Hematopoietic multipotent progenitor cell (in vitro differentiated cells): ENCODE results near the gene CYP26A1. TPM values are rescaled to one million over a fixed set of nuclear protein-coding genes. Genes with fewer than 3 reads are reported as not detected.

Experiments
- DNase-seq, 3 donors: peaks; one replicate each; pipeline ENCODE4 v3.0.0-alpha.2; 2011 to 2015; ENCODE audit warnings: low read depth in 2 of 3, low spot score in 2 of 3
- total RNA-seq: library from RNA; depleted of rRNA; stranded (reverse); fragments of >200 nt; gene quantifications from one replicate; pipeline ENCODE4 v1.2.3, GENCODE V29; 2012

The CYP26A1 gene
- total RNA-seq, 1 donor: not detected

DNA sequence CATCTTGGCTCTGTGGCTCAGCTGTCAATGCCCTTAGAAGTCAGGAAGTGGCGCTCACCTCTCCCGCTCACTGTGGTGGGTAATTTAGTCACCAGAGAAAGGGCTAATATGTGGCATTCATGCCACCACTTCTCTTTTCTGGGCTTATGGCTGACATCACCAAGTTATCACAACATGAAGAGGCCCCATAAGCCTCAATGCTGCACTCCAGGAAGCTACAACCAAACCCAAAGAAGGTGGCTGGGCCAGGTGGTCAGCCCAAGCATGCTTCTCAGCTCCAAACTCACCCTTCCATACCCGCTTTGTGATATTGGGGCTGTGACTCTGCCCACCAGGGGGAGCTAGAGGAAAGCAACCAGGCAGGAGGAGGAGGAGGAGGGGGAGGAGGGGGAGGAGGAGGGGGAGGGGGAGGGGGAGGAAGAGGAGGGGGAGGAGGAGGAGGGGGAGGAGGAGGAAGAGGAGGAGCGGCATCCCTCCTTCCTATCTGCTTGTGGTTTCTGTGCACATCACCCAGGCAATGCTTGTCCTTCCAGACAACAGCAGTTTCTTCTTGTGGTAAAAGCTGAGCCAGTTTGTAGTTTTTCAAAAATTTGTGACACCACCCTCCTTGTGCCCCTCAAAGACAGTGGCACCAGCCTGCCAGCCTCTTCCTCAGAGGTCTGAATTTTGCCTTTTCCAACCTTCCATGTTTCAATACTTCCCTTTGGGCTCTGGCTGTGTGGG lies 42.1 kb downstream of the CYP26A1 start:
- peak; percentile 48 to 85 (median 83) for DNase-seq

DNA sequence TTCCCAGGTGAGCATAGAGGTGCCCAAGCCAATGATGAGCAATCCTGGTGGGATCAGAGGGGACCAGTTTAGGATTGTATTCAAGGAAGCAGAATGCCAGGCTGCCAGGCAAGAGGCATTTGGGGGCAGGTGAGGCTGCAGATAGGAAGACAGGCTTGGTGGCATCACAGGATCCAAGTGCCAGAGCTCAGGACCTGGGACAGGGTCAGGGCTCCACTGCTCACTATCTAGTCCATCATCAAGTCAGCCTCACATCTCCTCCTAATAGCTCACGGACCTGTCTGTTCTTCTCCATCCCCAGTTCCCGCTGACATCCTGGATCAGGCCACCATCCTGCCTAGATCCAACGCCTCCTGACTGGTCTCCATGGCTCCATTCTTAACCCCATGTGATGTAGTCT lies 47.6 kb downstream of the CYP26A1 start:
- DNase-seq: no peak

DNA sequence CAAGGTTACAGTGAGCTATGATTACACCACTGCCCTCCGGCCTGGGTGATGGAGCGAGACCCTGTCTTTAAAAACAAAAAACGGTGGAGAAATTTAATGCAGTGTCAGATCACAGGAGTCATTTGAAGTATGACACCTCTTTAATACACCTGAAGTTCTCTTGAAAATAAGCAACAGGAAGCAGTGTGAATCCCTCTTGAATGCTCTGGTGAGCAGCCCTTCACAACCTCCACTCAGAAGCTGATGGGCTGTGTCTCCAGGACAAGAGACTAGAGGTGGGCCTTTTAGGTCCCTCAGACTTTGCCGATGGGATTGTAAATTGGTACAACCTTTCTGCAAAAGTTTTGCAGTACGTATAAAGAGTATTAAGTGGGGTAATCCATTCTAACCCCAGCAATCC lies 50.1 kb downstream of the CYP26A1 start:
- no peak for DNase-seq

DNA sequence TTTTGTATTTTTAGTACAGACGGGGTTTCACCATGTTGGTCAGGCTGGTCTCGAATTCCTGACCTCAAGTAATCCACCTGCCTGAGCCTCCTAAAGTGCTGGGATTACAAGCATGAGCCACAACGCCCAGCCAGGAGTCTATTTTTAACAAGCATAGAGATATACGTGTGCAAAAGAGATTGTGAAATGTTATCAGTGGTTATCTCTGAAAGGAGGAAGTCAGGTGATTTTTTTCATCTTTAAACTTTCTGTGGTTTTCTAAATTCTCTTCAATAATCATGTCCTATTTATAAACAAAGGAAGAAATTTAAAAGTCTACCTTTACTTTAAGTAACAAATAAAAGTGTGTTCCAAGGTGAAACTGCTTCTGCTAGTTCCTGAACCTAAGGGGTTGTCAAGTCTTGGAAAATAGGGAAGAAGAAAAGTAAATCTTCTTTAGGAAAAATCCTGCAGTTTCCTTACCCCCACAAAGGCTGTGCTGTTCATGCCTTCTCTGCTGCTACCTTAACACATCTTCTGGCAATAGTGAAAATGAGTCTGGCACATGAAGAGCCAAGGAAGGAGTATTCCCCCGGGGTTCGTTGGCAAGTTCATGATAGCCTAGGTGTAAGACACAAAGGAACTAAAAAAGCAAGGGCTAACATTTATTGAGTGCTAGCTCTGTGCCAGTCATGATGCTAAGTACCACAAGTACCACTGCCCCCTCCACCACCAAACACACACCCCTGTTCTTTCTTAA lies 51.1 kb downstream of the CYP26A1 start:
- DNase-seq: no peak

DNA sequence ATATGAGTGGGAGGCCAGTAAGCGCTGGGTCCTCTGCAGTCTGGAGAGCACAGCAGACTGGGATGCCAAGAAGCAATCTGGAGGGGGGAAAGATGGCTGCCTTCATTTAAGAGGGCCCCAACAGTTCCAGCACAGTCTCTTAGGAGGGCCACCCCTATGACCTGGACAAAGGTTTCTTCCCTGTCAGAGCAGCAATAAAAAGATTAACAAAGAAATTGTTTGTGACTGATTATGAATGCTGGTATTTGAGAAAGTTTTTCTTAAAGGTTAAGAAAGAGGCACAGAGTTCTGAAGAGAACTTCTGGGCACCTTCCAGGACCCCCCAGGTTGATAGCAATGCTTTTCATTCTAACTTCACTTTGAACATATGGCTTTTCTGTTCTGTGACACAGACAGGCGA lies 52.3 kb downstream of the CYP26A1 start:
- no peak for DNase-seq

DNA sequence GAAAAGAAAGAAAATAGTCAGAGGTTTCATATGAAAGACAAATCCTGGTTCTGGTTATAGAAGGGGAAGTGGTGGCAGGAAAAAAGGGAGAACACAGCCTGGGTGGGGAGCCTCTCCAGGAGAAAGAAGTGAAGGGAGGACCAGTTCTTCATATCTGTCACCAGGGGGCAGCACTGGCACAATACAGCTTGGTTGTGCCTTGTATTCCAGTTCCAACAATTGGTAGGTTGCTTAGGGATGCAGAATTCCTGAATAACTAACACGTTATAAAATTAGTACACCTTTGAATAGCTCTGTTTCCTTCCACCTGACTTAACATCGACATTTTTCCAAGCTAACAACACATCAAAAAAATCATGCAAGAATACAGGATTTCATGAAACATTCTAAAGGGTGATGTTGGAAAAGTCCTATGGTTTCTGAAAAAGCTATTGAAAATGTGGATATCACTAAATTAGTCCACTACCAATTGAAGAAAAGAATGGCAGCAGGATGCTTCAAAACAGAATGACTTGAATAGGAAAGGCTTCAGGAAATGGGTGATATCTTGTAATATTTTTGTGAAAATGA lies 52.9 kb downstream of the CYP26A1 start:
- peak in 1 of 3 donors; percentile 15 for DNase-seq

Other genes with a start within 250 kb of the CYP26A1 start
- 14.0 TPM for gene EXOC6, start 225.4 kb upstream of the CYP26A1 start, total RNA-seq
- 0.54 TPM for gene CYP26C1, start 13.1 kb upstream of the CYP26A1 start, total RNA-seq